Non-pigmented ciliary epithelial cell (primary cell): ENCODE measurements around the gene PRRC2A.

ENCODE experiments used
- DNase-seq: peaks from one replicate; pipeline ENCODE4 v3.0.0-alpha.2; 2010; ENCODE audit warnings: low read depth

PRRC2A gene

DNA sequence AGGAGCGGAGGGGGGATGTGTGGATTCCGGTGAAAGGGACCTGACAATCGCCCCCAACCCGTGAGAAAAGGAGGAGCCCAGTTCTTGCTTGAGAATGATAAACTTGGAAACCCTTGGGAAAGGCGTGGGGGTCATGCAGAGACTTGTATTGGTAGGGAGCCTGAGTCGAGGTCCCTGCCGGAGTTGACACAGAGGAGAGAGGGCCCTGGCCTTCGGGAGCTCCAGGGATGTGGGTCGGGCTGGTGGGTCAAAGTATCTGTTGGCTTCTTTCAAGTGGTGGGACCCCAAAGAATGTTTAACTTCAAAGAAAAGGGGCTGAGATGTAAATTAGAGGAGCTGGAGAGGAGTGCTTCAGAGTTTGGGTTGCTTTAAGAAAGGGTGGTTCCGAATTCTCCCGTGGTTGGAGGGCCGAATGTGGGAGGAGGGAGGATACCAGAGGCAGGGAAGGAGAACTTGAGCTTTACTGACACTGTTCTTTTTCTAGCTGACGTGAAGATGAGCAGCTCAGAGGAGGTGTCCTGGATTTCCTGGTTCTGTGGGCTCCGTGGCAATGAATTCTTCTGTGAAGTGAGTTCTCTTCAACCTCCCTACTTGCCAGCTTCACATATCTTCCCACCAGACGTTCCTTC is 45.9 kb downstream of the PRRC2A start:
- DNase-seq: no peak

DNA sequence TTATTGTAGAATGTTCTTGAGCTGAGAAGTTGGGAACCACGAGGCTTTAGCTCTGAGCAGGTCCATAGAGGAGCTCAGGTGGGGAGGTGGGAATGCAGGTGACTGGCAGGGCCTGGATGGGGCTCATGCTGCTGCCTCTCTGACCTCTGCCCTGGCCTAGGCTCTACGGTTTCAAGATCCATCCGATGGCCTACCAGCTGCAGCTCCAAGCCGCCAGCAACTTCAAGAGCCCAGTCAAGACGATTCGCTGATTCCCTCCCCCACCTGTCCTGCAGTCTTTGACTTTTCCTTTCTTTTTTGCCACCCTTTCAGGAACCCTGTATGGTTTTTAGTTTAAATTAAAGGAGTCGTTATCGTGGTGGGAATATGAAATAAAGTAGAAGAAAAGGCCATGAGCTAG is 49.2 kb downstream of the PRRC2A start, which contains the start of gene LY6G5B:
TSS of gene LY6G5B (plus strand) at position 301 of the 400 bp plus-strand sequence. CDS start 975 bp downstream, outside the sequence.
- no peak for DNase-seq

DNA sequence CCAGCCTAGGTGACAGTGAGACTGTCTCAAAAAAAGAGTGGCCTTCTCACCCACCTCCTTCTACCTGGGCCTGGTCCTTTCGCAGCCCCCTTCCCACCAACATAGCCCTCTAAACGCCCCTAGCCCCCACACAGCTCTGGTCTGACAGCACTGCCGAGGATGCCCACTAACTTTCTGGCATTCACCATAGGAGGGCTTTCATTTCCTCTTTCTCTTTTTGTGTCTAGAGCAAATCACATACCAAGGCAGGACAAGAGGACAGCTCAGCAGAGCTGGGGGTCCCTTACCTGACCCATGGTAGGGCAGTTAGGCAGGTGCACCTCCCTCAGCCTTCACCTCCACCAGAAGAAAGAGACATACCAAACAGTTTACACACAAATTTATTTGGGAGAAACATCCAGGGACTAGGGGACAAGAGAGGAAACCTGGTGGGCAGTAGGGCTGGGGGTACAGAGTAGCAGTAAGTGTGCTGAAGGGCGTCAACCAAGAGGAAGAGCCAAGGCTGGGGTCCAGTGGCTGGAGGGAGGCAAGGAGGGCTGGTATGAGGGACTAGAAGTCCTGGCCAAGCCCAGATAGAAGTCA is 55.9 kb downstream of the PRRC2A start:
- DNase-seq: no peak

DNA sequence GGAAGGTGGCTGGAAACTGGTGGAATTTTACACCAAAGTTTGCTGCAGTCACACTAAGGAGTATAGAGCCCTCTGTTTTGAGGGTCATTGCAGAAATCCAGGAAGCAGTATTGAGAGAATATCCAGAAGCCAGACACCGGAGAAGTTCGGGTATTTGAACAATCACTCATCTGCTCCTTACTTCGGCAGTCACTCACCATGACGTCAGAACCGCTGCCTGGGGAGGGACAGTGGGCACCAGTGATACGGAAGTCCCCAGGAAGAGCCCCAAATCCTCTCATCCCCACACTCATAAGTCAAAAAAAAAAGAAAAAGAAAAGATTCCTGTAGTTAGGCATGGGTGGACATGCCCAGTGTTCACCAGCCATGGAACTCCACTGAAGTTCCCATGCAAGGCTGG is 56.4 kb downstream of the PRRC2A start:
- DNase-seq: no peak

DNA sequence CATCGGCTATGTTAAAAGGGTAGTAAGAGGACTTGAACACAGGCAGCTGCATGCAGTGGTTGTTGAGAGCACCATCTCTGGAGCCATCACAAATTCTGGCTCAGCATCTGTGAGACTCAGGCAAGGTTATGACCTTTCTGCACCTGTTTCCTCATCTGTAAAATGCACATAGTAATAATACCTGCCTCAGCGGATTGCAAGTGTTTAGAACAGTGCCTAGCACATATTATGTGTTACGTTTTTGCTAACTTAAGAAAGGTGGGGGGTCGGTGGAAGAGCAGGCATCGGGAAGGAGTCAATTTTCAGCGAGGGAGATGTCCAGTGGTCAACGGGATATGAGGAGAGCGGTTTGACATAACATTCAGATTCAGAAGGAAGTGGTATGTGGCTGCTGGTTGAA is 57.4 kb downstream of the PRRC2A start:
- DNase-seq: no peak

DNA sequence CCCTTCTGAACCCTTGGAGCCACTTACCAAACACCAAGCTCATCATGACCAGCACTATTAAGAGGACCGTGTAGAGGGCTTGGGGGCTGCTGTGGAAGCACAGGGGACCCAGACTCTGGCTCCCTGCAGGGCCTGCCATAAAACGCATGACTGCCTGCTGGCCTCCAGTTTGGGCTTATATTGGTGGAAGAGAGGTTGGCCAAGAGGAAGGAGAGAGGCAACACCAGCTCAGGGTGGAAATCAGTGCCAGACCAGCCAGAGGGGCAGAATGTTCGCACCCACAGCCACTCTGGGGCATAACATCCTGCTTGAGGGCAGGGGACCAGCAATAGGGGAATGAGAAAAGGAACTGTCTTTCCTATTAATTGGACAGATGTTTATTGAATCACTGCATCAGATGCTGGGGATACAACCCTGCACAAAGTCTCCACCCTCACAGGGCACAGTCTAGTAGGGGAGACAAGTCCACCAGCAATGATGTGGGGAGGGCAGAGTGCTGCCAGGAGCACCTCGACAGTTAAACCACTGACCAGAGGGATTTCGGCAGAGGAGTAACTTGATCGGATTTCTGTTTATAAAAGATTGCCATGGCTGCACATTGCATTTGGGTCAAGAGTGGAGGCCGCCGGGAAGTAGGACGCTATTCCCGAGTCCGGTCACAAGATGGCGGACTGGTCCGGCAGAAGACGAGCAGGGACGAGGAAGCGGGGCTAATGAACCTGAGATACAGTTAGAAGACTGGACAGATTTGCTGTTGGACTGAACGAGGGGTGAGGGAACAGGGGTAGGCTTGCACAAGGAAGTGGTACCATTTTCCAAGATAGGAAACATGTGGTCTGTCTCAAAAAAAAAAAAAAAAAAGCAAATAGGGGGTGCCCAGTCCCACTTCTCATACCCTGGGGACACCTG is 60.0 kb downstream of the PRRC2A start, which contains the start of gene LY6G5C:
TSS of gene LY6G5C (minus strand) at position 842 of the 909 bp plus-strand sequence. CDS start at position 148, 694 bp downstream.
- DNase-seq: peak; percentile 74

DNA sequence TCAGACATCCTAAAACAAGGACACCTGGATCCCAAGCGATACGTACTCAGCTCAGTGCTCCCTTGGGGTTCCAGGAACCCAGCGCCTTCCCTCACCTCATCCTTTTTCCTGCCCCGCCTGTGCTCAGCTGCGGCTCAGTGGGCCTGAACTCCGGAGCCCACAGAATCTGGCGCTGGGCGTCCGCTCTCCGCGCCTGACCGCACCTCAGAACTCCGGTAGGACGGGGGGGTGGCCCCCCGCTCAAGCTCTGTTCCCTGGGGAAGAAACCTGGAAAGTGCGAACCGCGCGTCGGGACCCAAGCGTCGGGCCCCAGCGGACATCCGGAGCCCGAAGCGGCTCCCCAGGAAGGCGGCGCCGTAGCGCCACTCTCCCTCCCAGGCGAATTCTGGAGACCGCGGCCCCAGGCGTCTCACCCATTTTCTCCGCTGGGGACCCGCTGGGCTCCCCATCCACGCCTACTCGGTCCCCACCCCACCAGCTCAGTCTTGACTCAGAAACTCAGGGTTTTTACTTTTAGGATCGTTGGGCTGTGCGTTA is 60.7 kb downstream of the PRRC2A start:
- no peak for DNase-seq

DNA sequence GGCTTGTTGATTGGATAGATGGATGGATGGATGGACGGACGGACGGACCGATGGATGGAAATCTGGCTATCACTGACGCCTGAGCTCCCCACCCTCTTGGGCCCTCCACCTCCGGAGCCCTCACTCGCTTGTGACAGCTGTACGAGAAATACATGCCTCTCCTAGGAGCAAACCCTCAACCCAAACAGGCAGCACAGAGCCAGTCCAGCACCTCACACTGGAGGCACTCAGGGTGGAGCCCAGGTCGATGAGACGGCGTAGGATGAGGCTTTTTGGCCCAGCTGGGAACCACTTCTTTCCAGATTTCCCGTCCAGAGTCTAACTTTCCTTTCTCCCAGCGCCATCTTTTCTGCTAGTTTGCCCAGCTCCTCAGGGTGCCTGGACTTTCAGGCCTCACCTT is 63.1 kb downstream of the PRRC2A start:
- DNase-seq: no peak

DNA sequence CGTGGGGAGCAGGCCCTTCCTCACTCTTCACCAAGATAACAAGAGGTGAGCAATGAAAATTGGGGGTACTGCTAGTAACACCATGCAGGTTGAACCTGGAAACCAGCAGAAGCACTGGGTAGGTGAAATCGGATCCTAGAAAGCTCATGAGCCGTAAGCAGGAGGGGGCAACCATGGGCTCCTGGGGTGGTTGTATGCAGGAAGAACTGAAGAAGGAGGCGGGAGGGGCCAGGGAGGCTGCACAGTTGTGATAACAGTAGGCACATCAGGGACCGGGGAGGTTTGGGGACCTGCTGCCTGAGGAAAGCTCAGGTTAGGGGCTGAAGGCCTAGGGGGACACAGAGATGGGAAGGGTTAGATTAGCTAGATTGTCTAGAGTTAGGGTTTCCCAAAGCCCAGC is 66.0 kb downstream of the PRRC2A start:
- DNase-seq: no peak

DNA sequence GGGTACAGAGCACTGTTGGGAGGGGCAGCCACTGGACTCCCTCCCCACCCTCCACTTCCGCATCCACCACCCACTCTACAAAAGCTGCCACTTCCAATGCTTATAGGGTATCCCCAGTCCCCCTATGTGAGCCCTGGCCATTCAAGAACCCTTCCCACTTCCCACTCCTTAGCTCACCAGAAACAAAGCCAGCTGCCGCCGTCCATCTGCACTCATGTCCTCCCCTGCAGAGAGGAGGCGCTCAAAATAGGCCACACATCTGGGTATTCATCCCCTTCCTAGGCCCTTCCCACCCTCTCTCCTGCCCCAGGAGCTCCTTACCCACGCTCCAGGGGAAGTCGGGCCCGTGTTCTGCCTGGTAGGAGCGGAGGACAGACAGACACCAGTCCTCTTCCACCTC is 66.8 kb downstream of the PRRC2A start:
- no peak for DNase-seq
